ENCODE measurements around the gene ZBTB16.

The ZBTB16 gene

GRCh38 chr11:114135737-114136151, 76.2 kb downstream of the ZBTB16 start:
- DNase-seq, result no peak

- DNase-seq, result no peak
These were observed 77.5 kb downstream of the ZBTB16 start for GRCh38 chr11:114136686-114137640.

- DNase-seq, result no peak
These were observed 78.3 kb downstream of the ZBTB16 start for GRCh38 chr11:114137838-114138237.

GRCh38 chr11:114138411-114138810, 78.9 kb downstream of the ZBTB16 start:
- no peak for DNase-seq

GRCh38 chr11:114140826-114141225, 81.3 kb downstream of the ZBTB16 start:
- DNase-seq, result no peak

GRCh38 chr11:114141863-114142580, 82.5 kb downstream of the ZBTB16 start:
- no peak for DNase-seq

GRCh38 chr11:114142707-114143106, 83.2 kb downstream of the ZBTB16 start:
- DNase-seq, result no peak

- DNase-seq, result no peak
These were observed 85.8 kb downstream of the ZBTB16 start for GRCh38 chr11:114145166-114145775.

GRCh38 chr11:114147375-114148012, 88.0 kb downstream of the ZBTB16 start:
- no peak for DNase-seq

GRCh38 chr11:114148013-114148382, 88.5 kb downstream of the ZBTB16 start:
- no peak for DNase-seq

- DNase-seq, result no peak
These were observed 90.3 kb downstream of the ZBTB16 start for GRCh38 chr11:114149689-114150407.

- DNase-seq, result no peak
These were observed 91.2 kb downstream of the ZBTB16 start for GRCh38 chr11:114150671-114151070.

- no peak for DNase-seq
These were observed 92.1 kb downstream of the ZBTB16 start for GRCh38 chr11:114151631-114152030.

GRCh38 chr11:114152162-114152561, 92.7 kb downstream of the ZBTB16 start:
- no peak for DNase-seq

GRCh38 chr11:114152785-114153184, 93.3 kb downstream of the ZBTB16 start:
- DNase-seq, result no peak

- DNase-seq, result no peak
These were observed 93.7 kb downstream of the ZBTB16 start for GRCh38 chr11:114153224-114153623.

- DNase-seq, result no peak
These were observed 94.9 kb downstream of the ZBTB16 start for GRCh38 chr11:114154271-114155047.

GRCh38 chr11:114155116-114155515, 95.6 kb downstream of the ZBTB16 start:
- no peak for DNase-seq

GRCh38 chr11:114156131-114156581, 96.6 kb downstream of the ZBTB16 start:
- no peak for DNase-seq

GRCh38 chr11:114156782-114157181, 97.3 kb downstream of the ZBTB16 start:
- DNase-seq, result no peak

- no peak for DNase-seq
These were observed 98.1 kb downstream of the ZBTB16 start for GRCh38 chr11:114157476-114158050.

Measured in GOT3 (cell line).